HG02642 (cell line): Measurements from ENCODE around the gene PRKAG1.

ENCODE experiments used
- ATAC-seq: cut with Tn5 transposase; IDR thresholded peaks from one replicate; pipeline ENCODE4 v1.9.1; 2021; ENCODE audit warnings: mild to moderate bottlenecking; ENCODE audit not compliant: unreplicated experiment, poor library complexity

The PRKAG1 gene

GRCh38 chr12:49050507-49051372 lies 32.2 kb upstream of the PRKAG1 start:
- no peak for ATAC-seq

GRCh38 chr12:49049566-49050224 lies 31.1 kb upstream of the PRKAG1 start:
- ATAC-seq: no peak

- no peak for ATAC-seq
These were observed 30.4 kb upstream of the PRKAG1 start for GRCh38 chr12:49048953-49049352.

- ATAC-seq: no peak
These were observed 27.7 kb upstream of the PRKAG1 start for GRCh38 chr12:49046129-49046895.

- no peak for ATAC-seq
These were observed 26.1 kb upstream of the PRKAG1 start for GRCh38 chr12:49044660-49045059.

- no peak for ATAC-seq
These were observed 25.3 kb upstream of the PRKAG1 start for GRCh38 chr12:49043856-49044258.

GRCh38 chr12:49043241-49043640 lies 24.7 kb upstream of the PRKAG1 start:
- ATAC-seq: no peak

- ATAC-seq: no peak
These were observed 23.4 kb upstream of the PRKAG1 start for GRCh38 chr12:49041881-49042484.

GRCh38 chr12:49041036-49041880 lies 22.7 kb upstream of the PRKAG1 start:
- ATAC-seq: no peak

- ATAC-seq: no peak
These were observed 21.8 kb upstream of the PRKAG1 start for GRCh38 chr12:49040364-49040855.

GRCh38 chr12:49039421-49040363 lies 21.1 kb upstream of the PRKAG1 start:
- ATAC-seq: no peak

- ATAC-seq: no peak
These were observed 19.8 kb upstream of the PRKAG1 start for GRCh38 chr12:49038291-49038955.

GRCh38 chr12:49037947-49038237 lies 19.3 kb upstream of the PRKAG1 start:
- ATAC-seq: no peak

GRCh38 chr12:49037111-49037946 lies 18.8 kb upstream of the PRKAG1 start:
- no peak for ATAC-seq

- ATAC-seq: no peak
These were observed 17.5 kb upstream of the PRKAG1 start for GRCh38 chr12:49036029-49036428.

GRCh38 chr12:49034286-49034622 lies 15.7 kb upstream of the PRKAG1 start:
- no peak for ATAC-seq

GRCh38 chr12:49033611-49034285 lies 15.2 kb upstream of the PRKAG1 start:
- ATAC-seq: no peak
